NB4 (cell line): Measurements from ENCODE around the gene RPS6KA2.

Experiments
- CTCF ChIP-seq: IDR thresholded peaks from one replicate; pipeline ENCODE4 v1.5.1; 2012; ENCODE audit warnings: low read depth, low read length
- MAX ChIP-seq: IDR thresholded peaks from 2 replicates; pipeline ENCODE4 v1.6.1; 2011; ENCODE audit warnings: low read depth, low read length
- MYC ChIP-seq: IDR thresholded peaks from 2 replicates; pipeline ENCODE4 v1.6.1; 2011; ENCODE audit warnings: low read depth, low read length
- POLR2A ChIP-seq: IDR thresholded peaks from 2 replicates; pipeline ENCODE4 v1.6.1; 2011; ENCODE audit warnings: mild to moderate bottlenecking; ENCODE audit not compliant: insufficient read length; ENCODE audit errors: extremely low read depth

GRCh38 chr6:166526937-166527336 lies 100.1 kb downstream of the RPS6KA2 start:
- TF ChIP-seq CTCF (no peak), POLR2A (no peak), MAX (no peak), MYC (no peak)
